ENCODE measurements around the gene MMP17. TPM values are rescaled to one million over a fixed set of nuclear protein-coding genes. Genes with fewer than 3 reads are reported as not detected.

The MMP17 gene
- 4.3 TPM for total RNA-seq

GRCh38 chr12:131827961-131828534, at the start of gene MMP17:
MMP17 (plus strand) TSS chr12:131828393; CDS start chr12:131828495, 102 bp downstream.
- no peak for DNase-seq (ENCODE audit: low spot score)

- no peak for DNase-seq (ENCODE audit: low spot score)
Measured at GRCh38 chr12:131779027-131779426, 49.2 kb upstream of the MMP17 start.

DNA sequence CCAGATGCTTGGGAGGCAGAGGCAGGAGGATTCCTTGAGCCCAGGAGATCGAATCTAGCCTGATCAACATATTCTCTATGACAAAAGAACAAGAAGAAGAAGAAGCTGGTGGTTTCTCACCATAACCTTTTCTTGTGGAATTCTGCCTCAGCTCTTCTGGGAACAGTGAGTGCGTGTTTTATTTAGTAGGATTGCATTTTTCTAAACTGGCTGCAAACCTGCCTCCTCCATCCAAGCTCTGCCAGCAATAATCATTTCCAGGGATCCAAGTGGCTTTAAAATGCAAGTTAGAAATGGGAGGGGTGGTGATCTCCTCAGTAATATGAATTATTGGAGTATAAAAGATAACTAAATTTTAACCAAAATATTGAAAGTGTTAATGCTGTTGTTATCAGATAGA, 46.1 kb upstream of the MMP17 start:
- no peak for DNase-seq (ENCODE audit: low spot score)

GRCh38 chr12:131783915-131784541, 44.2 kb upstream of the MMP17 start:
- DNase-seq (ENCODE audit: low spot score) = no peak

- DNase-seq (ENCODE audit: low spot score) = no peak
Measured at GRCh38 chr12:131784909-131785762, 43.1 kb upstream of the MMP17 start.

DNA sequence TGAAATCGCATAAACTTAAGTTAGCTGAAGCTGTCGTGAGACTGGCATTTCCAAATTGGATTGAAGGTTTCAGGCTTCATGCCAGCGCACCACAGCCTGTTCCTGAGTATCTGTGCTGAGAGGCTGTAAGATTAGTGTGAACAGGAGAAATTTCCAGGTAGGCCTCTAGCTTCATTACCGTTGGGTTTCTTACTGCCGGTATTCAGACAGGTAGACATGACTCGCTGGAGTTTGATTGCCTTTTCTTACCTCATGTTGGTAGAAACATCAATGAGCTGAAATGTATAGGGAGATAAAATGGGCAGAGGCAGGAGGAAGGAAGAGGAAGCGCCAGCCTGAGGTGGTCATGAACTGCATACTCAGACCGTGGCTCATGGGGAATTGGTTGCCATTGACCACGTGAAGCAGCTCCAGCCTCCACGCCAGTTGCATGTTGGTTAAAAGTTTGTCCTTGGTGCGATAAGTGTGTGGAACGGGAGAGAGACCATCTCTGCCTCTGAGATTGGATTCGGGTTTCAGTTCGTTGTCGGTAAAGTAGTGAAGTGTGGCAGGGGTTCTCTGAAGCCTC, 42.3 kb upstream of the MMP17 start:
- DNase-seq (ENCODE audit: low spot score) = no peak

- DNase-seq (ENCODE audit: low spot score) = no peak
Measured at GRCh38 chr12:131786331-131786730, 41.9 kb upstream of the MMP17 start.

DNA sequence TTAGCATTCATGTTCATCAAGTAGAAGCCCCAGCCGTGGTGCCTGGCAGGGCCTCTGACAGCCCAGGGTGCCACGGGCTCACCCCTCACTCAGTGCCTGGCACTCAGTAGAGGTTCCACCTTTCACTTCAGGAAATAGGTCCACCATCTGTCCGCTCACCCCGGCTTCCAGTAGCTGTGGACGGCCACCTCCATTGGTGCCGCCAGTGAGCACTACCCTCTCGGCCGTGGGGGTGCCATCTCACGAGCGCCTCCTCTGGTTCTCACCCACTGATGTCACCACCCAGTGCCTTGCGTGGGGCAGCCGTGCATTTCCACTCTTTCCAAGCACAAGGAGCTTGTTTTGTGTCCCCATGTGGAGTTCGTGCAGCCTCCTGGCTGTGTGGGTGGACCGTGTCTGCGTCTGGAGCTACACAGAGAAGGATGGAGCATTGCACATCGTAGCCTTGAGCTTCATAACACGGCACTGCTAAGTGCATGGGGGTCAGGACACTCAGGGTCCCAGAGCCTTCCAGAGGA, 41.0 kb upstream of the MMP17 start:
- DNase-seq (ENCODE audit: low spot score) = no peak

DNA sequence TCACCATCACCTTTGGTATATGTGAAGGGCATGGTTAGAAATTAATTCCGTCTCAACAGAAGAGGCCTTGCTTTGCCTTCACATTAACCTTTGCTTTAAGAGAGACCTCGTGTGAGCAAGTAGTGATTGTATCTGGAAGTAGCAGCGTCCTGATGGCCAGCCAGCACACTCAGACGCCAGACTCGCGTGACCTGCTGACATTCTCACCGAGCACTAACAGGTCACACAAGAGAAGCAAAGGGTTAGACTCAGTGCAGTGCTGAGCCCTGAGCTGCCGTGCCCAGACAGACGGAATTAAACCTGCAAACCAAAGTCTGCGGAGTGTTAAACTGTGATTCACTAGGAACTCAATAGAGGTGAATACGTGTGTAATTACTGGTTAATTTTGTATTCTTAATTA, 40.1 kb upstream of the MMP17 start:
- DNase-seq (ENCODE audit: low spot score) = no peak

- DNase-seq (ENCODE audit: low spot score) = no peak
Measured at GRCh38 chr12:131789638-131790037, 38.6 kb upstream of the MMP17 start.

DNA sequence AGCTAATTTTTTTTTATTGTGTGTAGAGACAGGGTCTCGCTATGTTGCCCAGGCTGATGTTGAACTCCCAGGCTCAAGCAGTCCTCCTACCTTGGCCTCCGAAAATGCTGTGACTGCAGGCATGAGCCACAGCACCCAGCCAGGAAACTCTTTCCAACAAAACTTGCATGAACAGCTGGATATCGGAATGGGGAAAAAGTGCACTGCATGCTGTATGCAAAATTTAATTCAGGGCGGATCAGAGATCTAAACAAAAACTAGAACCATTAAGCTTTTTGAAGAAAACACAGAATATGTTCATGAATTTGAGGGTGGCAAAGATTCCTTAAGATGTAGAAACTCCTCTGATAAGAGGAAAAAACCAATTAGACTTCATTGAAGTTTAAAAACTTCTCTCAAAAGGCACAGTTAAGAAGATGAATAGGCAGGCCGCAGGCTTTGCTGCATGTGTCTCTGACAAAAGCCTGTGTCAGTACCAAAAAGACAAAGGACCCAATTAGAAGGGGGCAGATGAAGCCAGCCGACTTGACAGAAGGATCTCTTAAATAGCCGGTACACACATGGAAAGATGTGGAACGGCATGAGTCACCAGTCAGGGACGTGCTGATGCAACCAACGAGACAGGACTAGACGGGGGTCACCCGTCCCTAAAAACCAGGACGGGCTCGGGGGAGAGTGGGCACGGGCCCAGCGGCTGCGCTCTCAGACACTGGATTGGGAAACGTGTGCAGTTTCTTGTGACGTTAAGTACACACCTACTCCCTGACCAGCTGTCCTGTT, 34.8 kb upstream of the MMP17 start:
- no peak for DNase-seq (ENCODE audit: low spot score)

DNA sequence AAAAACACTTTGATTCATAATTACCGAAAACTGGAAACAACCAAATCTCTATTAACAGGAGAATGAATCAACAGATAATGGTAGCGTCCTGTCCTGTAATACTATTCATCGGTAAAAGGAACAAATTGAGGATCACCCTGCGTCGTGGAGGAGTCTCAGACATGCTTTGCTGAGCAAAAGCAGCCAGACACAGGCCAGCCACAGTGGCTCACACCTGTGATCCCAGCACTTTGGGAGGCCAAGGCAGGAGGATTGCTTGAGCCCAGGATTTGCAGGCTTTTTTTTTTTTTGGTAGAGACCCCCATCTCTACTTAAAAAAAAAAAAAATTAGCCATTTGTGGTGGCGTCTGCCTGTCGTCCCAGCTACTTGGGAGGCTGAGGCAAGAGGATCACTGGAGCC, 34.1 kb upstream of the MMP17 start:
- DNase-seq (ENCODE audit: low spot score) = no peak

DNA sequence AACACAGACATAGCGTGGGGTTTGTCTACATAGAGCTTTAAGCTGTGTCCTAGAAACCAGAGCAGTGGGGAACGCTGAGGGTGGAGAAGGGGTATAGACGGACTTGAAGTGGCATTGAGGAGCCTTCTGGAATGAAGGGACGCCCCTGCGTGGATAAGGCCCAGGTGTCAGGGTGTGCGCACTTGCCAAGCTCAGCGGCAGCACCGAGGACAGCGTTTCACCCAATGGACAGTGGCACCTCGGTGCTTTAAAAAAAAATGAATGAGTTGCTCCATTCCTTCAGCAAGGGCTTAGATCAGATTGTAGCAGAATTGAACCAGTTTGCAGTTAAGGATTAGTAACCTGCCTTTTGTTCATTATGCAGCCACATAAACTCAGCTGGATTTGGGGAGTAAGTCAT, 33.6 kb upstream of the MMP17 start:
- DNase-seq (ENCODE audit: low spot score) = no peak

GRCh38 chr12:131795064-131795463, 33.1 kb upstream of the MMP17 start:
- DNase-seq (ENCODE audit: low spot score) = no peak

DNA sequence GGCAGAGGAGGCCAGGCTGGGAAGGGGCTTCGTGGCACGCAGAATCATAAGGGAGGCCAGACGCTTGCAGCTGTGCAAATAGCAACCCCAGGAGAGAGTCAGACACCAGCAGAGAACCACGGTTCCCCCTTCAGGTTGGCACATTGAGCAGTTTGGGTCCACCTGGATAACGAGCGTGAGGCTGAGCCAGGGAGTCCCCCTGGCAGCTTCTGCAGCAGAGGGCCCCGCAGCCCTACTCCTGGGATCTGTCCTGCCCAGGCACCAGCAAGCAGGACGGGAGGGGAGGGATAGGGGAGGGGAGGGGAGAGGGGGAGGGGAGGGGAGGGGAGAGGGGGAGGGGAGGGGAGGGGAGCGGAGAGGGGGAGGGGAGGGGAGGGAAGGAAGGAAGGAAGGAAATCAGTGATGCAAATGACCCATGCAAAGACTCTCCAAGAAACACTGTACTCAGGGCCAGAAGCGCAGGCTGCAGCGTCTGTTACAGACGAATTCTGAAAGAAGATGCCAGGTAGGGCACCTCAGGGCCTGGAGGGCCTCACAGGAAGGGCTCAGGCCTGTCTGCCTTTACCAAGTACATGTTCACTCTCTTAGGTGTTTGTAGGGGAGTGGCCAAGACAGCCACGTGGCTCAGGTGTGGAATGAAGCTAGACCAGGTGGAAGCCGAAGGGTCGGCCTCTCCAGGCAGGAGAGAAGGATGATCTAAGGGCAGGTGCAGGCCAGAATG, 32.3 kb upstream of the MMP17 start:
- DNase-seq (ENCODE audit: low spot score) = no peak

GRCh38 chr12:131796411-131796736, 31.8 kb upstream of the MMP17 start:
- no peak for DNase-seq (ENCODE audit: low spot score)

DNA sequence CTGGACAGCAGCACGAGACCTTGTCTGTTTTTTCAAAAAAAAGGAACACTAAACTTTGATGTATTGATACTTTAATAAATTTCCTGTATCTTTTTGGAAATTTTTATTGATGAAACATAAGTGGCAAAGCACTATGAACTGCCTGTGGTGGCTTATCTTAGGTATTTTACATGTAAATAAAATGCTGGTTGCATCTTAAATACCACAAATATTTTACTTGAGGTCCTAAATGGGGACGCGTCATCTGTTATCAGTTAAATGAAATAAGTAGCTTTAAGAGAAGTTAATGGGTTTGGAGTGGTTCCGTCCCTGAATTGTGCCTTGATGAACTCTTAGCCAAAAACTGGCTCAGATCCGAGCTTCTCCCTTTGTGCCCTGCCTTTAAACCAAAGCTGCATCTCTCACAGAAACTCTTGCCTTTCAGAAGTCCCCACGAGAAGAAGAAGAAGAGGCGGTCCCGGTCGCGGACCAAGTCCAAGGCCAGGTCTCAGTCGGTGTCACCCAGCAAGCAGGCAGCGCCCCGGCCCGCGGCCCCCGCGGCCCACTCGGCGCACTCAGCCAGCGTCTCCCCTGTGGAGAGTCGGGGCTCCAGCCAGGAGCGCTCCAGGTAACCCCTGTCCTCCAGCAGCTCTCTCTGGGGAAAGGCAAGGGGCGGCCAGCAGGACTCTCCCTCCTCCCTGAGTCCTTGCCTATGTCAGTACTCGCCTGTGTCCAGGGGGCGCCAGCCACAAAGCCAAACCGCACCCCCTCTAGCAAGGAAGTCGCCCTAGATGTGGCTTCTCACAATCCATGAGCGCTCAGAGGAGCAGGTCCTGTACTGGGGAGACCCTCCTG, 31.2 kb upstream of the MMP17 start:
- no peak for DNase-seq (ENCODE audit: low spot score)

GRCh38 chr12:131797588-131797934, 30.6 kb upstream of the MMP17 start:
- no peak for DNase-seq (ENCODE audit: low spot score)

DNA sequence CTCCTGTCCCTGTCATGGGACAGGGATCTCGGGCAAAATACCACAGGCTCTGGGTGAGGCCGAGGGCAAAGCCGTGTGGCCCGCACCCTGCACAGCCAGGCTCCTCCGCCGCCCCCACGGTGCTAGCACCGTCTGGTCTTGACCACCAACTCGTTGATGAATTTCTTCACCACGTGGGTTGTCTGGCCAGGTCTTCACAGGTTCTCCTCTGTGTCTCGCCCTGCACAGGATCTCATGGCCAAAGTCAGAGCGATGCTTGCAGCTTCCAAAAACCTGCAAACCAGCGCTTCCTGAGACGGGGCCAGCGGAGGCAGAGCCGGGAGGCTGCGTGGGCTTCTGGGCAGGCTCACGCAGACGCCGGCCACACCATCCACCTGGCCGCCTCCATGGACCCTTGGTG, 29.0 kb upstream of the MMP17 start:
- DNase-seq (ENCODE audit: low spot score) = no peak

DNA sequence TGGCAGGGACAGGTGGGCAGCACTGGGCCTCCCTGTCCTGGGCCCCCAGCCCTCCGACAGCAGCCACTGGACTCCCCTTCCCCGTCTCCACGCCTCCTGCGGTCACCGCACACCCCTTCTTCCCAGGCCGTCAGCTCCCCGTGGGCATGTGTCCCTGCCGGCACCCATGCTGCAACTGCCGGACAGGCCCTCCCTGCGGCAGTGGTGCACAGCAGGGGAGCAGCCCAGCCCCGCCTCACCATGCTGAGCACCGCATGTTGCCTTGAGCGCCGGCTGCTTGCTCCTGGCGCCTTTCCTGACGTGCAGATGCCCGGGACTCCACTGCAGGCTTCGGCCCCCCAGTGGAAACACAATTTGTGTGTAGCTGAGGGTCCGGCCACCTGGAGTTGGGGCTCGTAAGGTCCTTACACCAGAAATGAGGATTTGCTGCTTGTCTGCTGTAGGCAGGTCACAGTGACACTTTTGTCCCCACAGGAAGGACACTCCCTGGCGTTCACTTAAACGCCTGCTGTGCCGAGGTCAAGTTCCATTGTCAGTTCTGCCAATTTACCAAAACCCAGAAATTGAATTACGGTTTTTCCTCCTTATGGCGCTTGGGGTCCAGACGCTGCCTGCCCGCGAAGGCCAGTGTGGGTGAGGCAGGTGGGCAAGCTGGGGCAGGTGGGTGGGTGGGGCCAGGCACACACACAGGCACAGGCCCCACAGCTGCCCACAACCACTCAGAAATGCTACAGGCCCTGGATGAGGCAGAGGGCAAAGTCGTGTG, 28.2 kb upstream of the MMP17 start:
- DNase-seq (ENCODE audit: low spot score) = no peak
